SK-N-SH (cell line): ENCODE measurements around the gene KLHDC7B.

ENCODE experiments used
- CHD2 ChIP-seq: fragments of 150-350 bp; IDR thresholded peaks from 2 replicates; pipeline ENCODE4 v1.6.1; 2018; ENCODE audit warnings: low read length; ENCODE audit not compliant: partially characterized antibody
- EP300 ChIP-seq, 2 experiments: IDR thresholded peaks; 2 replicates each; pipeline versions ENCODE4 v1.4.0 to v1.6.1; 2012; ENCODE audit warnings: borderline replicate concordance in 1 of 2, low read depth in 1 of 2, low read length in 1 of 2
- FOXJ3 ChIP-seq: sonication (generic); formaldehyde crosslinking; IDR thresholded peaks from 2 replicates; pipeline ENCODE4 v1.5.1; 2020; ENCODE audit warnings: mild to moderate bottlenecking, missing genetic modification reagents
- GATA2 ChIP-seq: sonication (generic); formaldehyde crosslinking; IDR thresholded peaks from 2 replicates; pipeline ENCODE4 v1.5.0; 2020; ENCODE audit warnings: mild to moderate bottlenecking, missing genetic modification reagents
- POLR2AphosphoS5 ChIP-seq: IDR thresholded peaks from 2 replicates; pipeline ENCODE4 v1.6.1; 2012; ENCODE audit warnings: low read depth, low read length
- TAF1 ChIP-seq: IDR thresholded peaks from 2 replicates; pipeline ENCODE4 v1.6.1; 2012; ENCODE audit warnings: low read depth, mild to moderate bottlenecking, low read length, moderate library complexity, borderline replicate concordance
- TF ChIP-seq, protein P1 (sequence below): fragments of 200-600 bp; sonication (generic); IDR thresholded peaks from 2 replicates; pipeline ENCODE4 v1.6.1; 2017; ENCODE audit warnings: antibody characterized with exemption, mild to moderate bottlenecking, moderate library complexity
- TF ChIP-seq, protein P2 (sequence below): IDR thresholded peaks from 2 replicates; pipeline ENCODE4 v1.4.0; 2012; ENCODE audit warnings: low read depth, borderline replicate concordance

DNA sequence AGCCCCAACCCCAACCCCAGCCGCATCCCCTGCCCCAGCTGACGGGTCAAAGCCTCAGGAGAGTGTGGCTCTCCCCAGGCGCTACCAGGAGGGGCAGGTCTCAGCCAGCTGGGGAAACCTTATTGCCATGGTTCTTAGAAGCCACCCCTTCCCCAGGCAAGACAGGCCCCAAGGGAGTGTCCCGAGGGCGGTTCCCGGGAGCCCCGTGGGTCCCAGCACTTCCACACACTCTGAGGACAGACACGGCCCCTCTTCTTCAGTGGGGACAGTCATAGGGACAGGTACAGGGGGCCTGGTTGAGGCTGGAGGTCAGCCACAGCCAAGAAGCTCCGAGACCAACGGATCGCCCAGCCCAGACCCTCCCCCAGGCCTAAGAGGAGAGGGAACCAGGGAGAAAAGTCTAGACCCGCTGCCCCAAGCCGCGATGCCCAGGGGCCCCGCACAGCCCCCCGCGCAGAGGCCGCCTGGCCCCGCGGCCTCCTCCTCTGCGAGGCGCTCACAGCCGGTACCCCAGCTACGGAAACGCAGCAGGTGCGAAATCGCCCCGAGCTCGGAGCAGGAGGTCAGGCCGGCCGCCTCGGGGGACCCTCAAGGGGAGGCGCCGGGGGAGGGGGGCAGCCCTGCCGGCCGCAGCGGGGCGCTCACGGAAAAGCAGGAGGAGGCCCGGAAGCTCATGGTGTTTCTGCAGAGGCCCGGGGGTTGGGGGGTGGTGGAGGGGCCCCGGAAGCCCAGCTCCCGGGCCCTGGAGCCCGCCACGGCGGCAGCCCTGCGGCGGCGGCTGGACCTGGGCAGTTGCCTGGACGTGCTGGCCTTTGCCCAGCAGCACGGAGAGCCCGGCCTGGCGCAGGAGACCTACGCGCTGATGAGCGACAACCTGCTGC lies 2.6 kb downstream of the KLHDC7B start:
- TF ChIP-seq EP300 (IDR thresholded peaks at IDR 0.05; ENCODE audit: borderline replicate concordance in 1 of 2, low read depth in 1 of 2, low read length in 1 of 2) (no peak), GATA2 (CRISPR knock-in tag) (no peak), TAF1 (no peak), POLR2AphosphoS5 (no peak), FOXJ3 (CRISPR knock-in tag) (no peak), CHD2 (no peak)
- TF ChIP-seq, protein P1, sequence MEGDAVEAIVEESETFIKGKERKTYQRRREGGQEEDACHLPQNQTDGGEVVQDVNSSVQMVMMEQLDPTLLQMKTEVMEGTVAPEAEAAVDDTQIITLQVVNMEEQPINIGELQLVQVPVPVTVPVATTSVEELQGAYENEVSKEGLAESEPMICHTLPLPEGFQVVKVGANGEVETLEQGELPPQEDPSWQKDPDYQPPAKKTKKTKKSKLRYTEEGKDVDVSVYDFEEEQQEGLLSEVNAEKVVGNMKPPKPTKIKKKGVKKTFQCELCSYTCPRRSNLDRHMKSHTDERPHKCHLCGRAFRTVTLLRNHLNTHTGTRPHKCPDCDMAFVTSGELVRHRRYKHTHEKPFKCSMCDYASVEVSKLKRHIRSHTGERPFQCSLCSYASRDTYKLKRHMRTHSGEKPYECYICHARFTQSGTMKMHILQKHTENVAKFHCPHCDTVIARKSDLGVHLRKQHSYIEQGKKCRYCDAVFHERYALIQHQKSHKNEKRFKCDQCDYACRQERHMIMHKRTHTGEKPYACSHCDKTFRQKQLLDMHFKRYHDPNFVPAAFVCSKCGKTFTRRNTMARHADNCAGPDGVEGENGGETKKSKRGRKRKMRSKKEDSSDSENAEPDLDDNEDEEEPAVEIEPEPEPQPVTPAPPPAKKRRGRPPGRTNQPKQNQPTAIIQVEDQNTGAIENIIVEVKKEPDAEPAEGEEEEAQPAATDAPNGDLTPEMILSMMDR, result no peak
- TF ChIP-seq, protein P2, sequence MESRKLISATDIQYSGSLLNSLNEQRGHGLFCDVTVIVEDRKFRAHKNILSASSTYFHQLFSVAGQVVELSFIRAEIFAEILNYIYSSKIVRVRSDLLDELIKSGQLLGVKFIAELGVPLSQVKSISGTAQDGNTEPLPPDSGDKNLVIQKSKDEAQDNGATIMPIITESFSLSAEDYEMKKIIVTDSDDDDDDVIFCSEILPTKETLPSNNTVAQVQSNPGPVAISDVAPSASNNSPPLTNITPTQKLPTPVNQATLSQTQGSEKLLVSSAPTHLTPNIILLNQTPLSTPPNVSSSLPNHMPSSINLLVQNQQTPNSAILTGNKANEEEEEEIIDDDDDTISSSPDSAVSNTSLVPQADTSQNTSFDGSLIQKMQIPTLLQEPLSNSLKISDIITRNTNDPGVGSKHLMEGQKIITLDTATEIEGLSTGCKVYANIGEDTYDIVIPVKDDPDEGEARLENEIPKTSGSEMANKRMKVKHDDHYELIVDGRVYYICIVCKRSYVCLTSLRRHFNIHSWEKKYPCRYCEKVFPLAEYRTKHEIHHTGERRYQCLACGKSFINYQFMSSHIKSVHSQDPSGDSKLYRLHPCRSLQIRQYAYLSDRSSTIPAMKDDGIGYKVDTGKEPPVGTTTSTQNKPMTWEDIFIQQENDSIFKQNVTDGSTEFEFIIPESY, result no peak
